ENCODE results near the gene DIPK1C.
"Not testable (repeated sequence)": the region's sequence is repeated elsewhere in the genome, so short reads cannot be mapped to it uniquely, and the experiment has no call there.

The DIPK1C gene

GRCh38 chr18:74457043-74457724 is at the start of gene DIPK1C:
TSS of gene DIPK1C (minus strand) at chr18:74457308. CDS start at chr18:74457259, 49 bp downstream.
- no peak for DNase-seq (ENCODE audit: low read depth)

GRCh38 chr18:74506448-74507084 is 49.5 kb upstream of the DIPK1C start:
- DNase-seq (ENCODE audit: low read depth) = no peak

GRCh38 chr18:74505776-74506175 is 48.7 kb upstream of the DIPK1C start:
- no peak for DNase-seq (ENCODE audit: low read depth)

DNA sequence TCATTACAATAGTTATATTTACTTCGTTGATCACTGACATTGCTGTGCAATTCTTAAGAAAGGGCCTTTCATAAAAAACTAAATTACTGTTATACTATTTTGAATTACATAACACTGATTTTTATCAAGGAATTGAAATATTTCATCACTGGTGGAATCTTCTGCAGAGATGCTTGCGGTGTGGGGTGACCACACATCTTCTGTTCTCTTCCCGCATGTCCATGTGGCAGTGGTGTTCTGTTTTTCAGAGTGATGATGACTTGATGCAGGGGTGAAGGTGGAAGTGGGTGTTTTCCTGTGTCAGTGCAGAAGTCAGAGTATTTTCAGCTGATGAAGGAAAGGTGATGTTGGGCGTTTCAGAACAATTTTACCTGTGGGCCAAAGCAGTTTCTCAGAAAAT is 46.0 kb upstream of the DIPK1C start:
- DNase-seq (ENCODE audit: low read depth) = no peak

DNA sequence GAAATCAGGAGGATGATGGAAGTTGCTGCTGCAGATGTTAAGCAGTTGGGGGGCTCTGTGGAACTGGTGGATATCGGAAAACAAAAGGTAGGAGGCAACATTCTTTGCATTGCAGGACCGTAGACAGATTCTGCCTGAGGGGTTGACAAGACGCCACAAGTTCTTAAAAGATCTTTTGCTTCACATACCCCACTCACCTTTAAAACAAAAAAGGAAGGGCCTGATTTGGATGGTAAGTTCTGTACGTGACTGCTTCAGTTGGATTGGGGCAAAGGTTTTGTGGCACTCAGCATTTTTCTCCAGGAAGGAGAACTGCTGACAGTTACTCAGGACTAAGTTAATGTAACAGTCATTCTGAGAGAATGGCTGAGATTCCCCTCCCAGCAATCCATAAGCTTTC is 44.3 kb upstream of the DIPK1C start:
- no peak for DNase-seq (ENCODE audit: low read depth)

DNA sequence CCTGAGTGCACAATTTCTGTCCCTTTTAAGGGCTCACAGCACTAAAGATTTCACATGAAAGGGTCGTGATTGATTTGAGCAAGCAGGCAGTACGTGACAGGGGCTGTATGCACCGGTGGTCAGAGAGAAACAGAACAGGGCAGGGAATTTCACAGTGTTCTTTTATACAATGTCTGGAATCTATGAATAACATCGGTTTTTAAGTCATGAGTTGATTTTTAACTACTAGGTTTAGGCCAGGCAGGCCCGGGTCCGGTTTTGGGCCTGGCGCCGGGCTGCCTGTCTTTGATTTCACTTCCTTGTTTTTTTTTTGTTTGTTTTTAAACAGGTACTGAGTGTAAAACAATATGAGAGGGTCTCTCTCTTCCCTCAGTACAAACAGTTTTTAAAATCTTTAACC is 43.7 kb upstream of the DIPK1C start:
- DNase-seq (ENCODE audit: low read depth) = not testable (repeated sequence)

DNA sequence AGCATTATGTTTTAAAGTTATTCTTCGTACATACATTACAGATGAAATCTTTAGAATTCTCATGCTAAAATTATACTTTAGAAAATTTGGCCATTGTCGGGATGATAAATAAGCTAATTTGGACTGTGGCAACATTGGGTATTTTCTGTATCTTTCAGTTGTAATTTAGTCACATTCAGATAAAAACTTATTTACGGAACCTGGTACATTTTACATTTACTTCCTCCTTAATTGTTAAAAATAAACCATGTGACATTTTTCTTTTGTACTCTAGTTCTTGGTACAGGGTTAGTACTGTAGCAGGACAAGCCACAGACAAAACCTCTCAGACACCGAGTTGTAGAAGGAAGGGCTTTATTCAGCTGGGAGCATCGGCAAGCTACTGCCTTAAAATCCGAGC is 43.3 kb upstream of the DIPK1C start:
- no peak for DNase-seq (ENCODE audit: low read depth)

DNA sequence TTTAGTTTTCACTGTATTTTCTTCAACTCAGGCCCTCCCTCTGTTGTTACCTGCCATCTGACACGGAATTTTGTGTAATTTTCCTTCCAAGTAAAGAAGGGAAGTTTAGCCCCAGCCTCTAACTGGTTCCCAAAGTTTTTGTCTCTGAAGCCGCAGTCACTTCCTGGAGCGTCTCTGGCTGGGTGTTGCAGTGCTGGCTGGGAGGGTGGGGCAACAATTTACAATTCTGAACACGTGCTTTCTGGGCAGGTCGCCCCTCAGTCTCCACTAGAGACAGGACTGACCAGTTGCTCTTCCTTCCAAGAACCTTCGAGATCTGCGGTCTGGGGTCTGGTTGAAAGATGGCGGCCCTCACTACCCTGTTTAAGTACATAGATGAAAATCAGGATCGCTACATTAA is 42.5 kb upstream of the DIPK1C start:
- DNase-seq (ENCODE audit: low read depth) = peak; percentile 52

- peak; percentile 36 for DNase-seq (ENCODE audit: low read depth)
Observed at GRCh38 chr18:74498712-74499627, 41.9 kb upstream of the DIPK1C start.

GRCh38 chr18:74497778-74498177 is 40.7 kb upstream of the DIPK1C start:
- DNase-seq (ENCODE audit: low read depth) = no peak

GRCh38 chr18:74497324-74497676 is 40.2 kb upstream of the DIPK1C start:
- DNase-seq (ENCODE audit: low read depth) = no peak

DNA sequence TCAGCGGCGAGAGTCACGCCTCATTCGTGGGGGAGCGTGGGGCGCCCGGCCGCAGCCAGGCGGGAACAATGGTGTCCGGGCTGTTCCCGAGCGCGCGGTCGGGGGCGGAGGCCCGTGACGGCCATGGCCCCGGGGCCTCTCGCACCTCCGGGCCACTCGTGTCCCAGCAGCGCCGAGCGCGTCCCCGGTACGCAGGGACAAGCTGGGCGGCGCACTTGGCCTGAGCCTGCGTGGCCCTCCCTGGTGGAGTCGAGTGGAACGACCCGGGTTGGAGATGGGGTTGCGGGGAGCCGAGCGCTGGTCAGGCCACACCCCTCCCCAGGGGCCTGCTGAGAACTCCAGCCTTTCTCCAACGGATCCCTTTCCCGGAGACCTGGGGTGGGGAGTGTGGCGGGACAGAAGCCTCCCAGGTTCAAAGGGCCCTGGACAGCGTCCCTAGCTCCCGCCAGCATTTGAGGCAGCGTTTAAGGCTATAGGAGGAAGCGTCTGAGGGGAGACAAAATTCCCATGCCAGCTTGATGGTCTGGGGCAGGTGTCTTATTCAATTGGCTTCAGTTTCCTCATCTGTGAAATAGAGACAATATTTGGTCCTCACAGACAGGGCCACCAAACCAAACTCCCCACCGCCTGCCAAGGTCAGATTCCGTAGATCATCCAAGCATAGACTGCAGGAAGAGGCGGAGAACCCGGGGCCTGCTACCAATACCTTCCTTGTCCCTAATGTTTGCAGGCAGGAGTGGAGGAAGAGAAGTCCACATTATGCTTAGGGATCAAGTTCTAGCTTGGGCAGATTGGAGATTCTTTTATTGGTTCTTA is 39.6 kb upstream of the DIPK1C start:
- DNase-seq (ENCODE audit: low read depth) = peak; percentile 18

- peak; percentile 90 for DNase-seq (ENCODE audit: low read depth)
Observed at GRCh38 chr18:74495581-74496507, 38.7 kb upstream of the DIPK1C start, which contains the start of gene CNDP2. TSS of gene CNDP2 (plus strand) at chr18:74496363. CDS start at chr18:74499974, 3,611 bp downstream.

DNA sequence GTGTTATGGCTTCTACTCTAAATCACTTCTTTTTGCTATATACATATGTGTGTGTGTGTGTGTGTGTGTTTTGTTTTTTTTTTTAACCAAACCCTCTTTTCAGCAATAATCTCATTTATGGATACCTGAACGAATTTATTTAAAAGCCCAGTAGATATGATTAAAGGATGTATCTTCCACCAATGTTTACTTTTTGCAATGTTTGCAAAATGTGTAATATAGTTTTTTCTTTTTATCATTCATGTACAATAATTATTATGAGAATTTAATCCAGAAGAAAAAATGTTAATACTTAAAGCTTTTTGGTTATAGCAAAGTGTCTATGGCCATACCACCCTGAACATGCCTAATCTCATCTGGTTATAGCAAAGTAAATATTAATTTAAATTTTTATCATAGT is 37.4 kb upstream of the DIPK1C start:
- DNase-seq (ENCODE audit: low read depth) = no peak

DNA sequence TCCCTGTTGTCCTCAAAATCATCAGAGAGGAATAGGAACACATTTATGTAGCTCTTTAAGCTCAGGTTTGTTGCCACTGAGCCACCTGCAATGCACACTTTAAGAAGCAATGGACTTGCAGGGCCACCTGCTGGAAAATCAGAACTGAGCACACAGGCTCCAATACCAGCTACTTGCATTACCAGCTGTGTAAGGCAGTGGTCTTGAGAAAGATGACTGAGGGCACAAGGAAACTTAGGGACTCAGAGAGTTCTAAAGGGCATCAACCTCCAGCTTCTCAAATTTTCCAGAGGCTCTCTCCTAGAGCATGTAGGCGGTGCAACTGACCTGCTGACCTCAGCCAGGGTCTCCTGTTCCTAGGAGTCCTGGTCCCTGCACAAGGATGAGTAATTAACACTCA is 36.6 kb upstream of the DIPK1C start:
- DNase-seq (ENCODE audit: low read depth) = no peak

- DNase-seq (ENCODE audit: low read depth) = no peak
Observed at GRCh38 chr18:74492259-74492658, 35.2 kb upstream of the DIPK1C start.

DNA sequence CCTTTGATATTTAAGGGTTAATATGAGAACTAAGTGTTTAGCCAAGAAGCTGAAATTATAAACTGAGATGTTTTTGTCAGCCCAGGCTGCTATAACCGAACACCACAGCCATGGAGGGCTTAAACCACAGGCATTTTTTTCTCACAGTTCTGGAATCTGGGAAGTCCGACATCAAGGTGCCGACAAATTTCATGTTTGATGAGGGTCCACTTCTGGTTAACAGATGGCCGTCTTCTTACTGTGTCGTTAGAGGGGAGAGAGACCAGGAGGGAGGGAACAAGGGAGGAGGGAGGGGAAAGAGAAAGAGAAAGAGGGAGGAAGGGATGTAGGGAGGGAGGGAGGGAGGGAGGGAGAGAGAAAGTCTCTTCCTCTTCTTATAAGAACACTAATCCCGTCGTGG is 32.6 kb upstream of the DIPK1C start:
- DNase-seq (ENCODE audit: low read depth) = no peak

GRCh38 chr18:74488864-74489263 is 31.8 kb upstream of the DIPK1C start:
- DNase-seq (ENCODE audit: low read depth) = no peak

GRCh38 chr18:74488354-74488753 is 31.2 kb upstream of the DIPK1C start:
- DNase-seq (ENCODE audit: low read depth) = no peak

GRCh38 chr18:74486119-74486849 is 29.2 kb upstream of the DIPK1C start:
- DNase-seq (ENCODE audit: low read depth) = no peak
